HEK293T (cell line): ENCODE measurements around the gene CMKLR1.

Source experiments
- CTCF ChIA-PET: fragments of 350-600 bp; formaldehyde crosslinking; extraction: SDS; loops from one replicate; lab custom pipeline; 2021; ENCODE audit warnings: antibody characterized with exemption, inconsistent platforms; lab: Yijun Ruan, JAX
- POLR2A ChIA-PET: fragments of 350-600 bp; formaldehyde crosslinking; extraction: SDS; loops from one replicate; lab custom pipeline; 2020; ENCODE audit warnings: antibody characterized with exemption, inconsistent platforms; lab: Yijun Ruan, JAX
- DNase-seq: peaks from one replicate; pipeline ENCODE4 v3.0.0; 2012; ENCODE audit warnings: mixed read lengths; ENCODE audit errors: extremely low spot score
- ARNT ChIP-seq: fragments of 450-650 bp; IDR thresholded peaks from 2 replicates; pipeline ENCODE4 v1.6.1; 2017; ENCODE audit warnings: mild to moderate bottlenecking
- BHLHE40 ChIP-seq: fragments of 450-650 bp; IDR thresholded peaks from 2 replicates; pipeline ENCODE4 v1.6.1; 2016; ENCODE audit warnings: mild to moderate bottlenecking, moderate library complexity, borderline replicate concordance
- CTBP1 ChIP-seq: fragments of 450-650 bp; IDR thresholded peaks from 2 replicates; pipeline ENCODE4 v1.6.1; 2016; ENCODE audit warnings: borderline replicate concordance
- ELF4 ChIP-seq: fragments of 450-650 bp; IDR thresholded peaks from 2 replicates; pipeline ENCODE4 v1.6.1; 2017; ENCODE audit warnings: antibody characterized with exemption
- FOXA1 ChIP-seq: fragments of 450-650 bp; IDR thresholded peaks from 2 replicates; pipeline ENCODE4 v1.6.1; 2016; ENCODE audit warnings: mild to moderate bottlenecking
- FOXK2 ChIP-seq: fragments of 450-650 bp; IDR thresholded peaks from 2 replicates; pipeline ENCODE4 v1.6.1; 2016; ENCODE audit warnings: mild to moderate bottlenecking
- FOXM1 ChIP-seq: fragments of 450-650 bp; IDR thresholded peaks from 2 replicates; pipeline ENCODE4 v1.6.1; 2017; ENCODE audit warnings: mild to moderate bottlenecking, borderline replicate concordance
- HDGF ChIP-seq: fragments of 450-650 bp; IDR thresholded peaks from 2 replicates; pipeline ENCODE4 v1.6.1; 2017; ENCODE audit warnings: antibody characterized with exemption, borderline replicate concordance
- L3MBTL2 ChIP-seq: fragments of 450-650 bp; conservative IDR thresholded peaks from 2 replicates; pipeline ENCODE4 v1.6.1; 2016; ENCODE audit warnings: mild to moderate bottlenecking
- LEF1 ChIP-seq: fragments of 450-650 bp; IDR thresholded peaks from 2 replicates; pipeline ENCODE4 v1.6.1; 2017; ENCODE audit warnings: mild to moderate bottlenecking, borderline replicate concordance
- NFRKB ChIP-seq: fragments of 450-650 bp; IDR thresholded peaks from 2 replicates; pipeline ENCODE4 v1.6.1; 2016; ENCODE audit warnings: mild to moderate bottlenecking, moderate library complexity
- PKNOX1 ChIP-seq: fragments of 450-650 bp; IDR thresholded peaks from 2 replicates; pipeline ENCODE4 v1.6.1; 2016
- SP1 ChIP-seq: fragments of 450-650 bp; IDR thresholded peaks from 2 replicates; pipeline ENCODE4 v1.6.1; 2017
- SUZ12 ChIP-seq: fragments of 450-650 bp; IDR thresholded peaks from 2 replicates; pipeline ENCODE4 v1.6.1; 2016; ENCODE audit warnings: mild to moderate bottlenecking
- TARDBP ChIP-seq: fragments of 450-650 bp; IDR thresholded peaks from 2 replicates; pipeline ENCODE4 v1.6.1; 2016
- ZNF384 ChIP-seq: fragments of 450-650 bp; IDR thresholded peaks from 2 replicates; pipeline ENCODE4 v1.6.1; 2016

The CMKLR1 gene

GRCh38 chr12:108337235-108338223 is 1.6 kb downstream of the CMKLR1 start:
- ChIA-PET CTCF (no interaction called here), POLR2A (no interaction called here)
- peak; percentile 60 for DNase-seq
- no peak for TF ChIP-seq FOXM1
- no peak for TF ChIP-seq FOXA1
- TF ChIP-seq HDGF = no peak
- TF ChIP-seq L3MBTL2 = no peak
- TF ChIP-seq SUZ12 = no peak
- TF ChIP-seq NFRKB = no peak
- TF ChIP-seq ARNT = no peak
- TF ChIP-seq BHLHE40 = no peak
- no peak for TF ChIP-seq ZNF384

- POLR2A ChIA-PET = no interaction called here
- CTCF ChIA-PET = interaction anchor here (0.7 kb wide), 1 partner anchor 35 kb away, joined by 3 read pairs; no protein-coding TSS in a partner anchor
- no peak for TF ChIP-seq TARDBP
- no peak for TF ChIP-seq CTBP1
- TF ChIP-seq HDGF = no peak
- no peak for TF ChIP-seq FOXK2
- no peak for TF ChIP-seq LEF1
- no peak for TF ChIP-seq ELF4
- TF ChIP-seq NFRKB = no peak
- no peak for TF ChIP-seq FOXM1
- TF ChIP-seq ARNT = no peak
- no peak for TF ChIP-seq L3MBTL2
- no peak for TF ChIP-seq PKNOX1
- TF ChIP-seq ZNF384 = no peak
- TF ChIP-seq SP1 = no peak
- no peak for TF ChIP-seq SUZ12
- no peak for TF ChIP-seq BHLHE40
- no peak for TF ChIP-seq FOXA1
- DNase-seq = no peak
Observed at GRCh38 chr12:108335349-108336119, 3.6 kb downstream of the CMKLR1 start.

- no peak for TF ChIP-seq HDGF
- no peak for TF ChIP-seq SUZ12
- no peak for TF ChIP-seq PKNOX1
- no peak for TF ChIP-seq FOXA1
- TF ChIP-seq TARDBP = no peak
- TF ChIP-seq LEF1 = no peak
- no peak for TF ChIP-seq FOXK2
- ChIA-PET CTCF (no interaction called here), POLR2A (no interaction called here)
- no peak for DNase-seq
Observed at GRCh38 chr12:108333898-108334699, 5.0 kb downstream of the CMKLR1 start.

GRCh38 chr12:108332791-108333382 is 6.2 kb downstream of the CMKLR1 start:
- CTCF ChIA-PET = interaction anchor here (0.6 kb wide), 1 partner anchor 151 kb away, joined by 5 read pairs; no protein-coding TSS in a partner anchor
- POLR2A ChIA-PET = no interaction called here
- DNase-seq = no peak
- TF ChIP-seq SUZ12 (no peak), PKNOX1 (no peak), ELF4 (no peak), ZNF384 (no peak), SP1 (no peak), FOXM1 (no peak), NFRKB (no peak), ARNT (no peak), FOXA1 (no peak), BHLHE40 (no peak)

GRCh38 chr12:108328420-108328819 is 10.7 kb downstream of the CMKLR1 start:
- TF ChIP-seq LEF1 = no peak
- TF ChIP-seq NFRKB = no peak
- TF ChIP-seq PKNOX1 = no peak
- ChIA-PET CTCF (no interaction called here), POLR2A (no interaction called here)
- DNase-seq = no peak
